Measurements from ENCODE around the gene PREX1. TPM values are rescaled to one million over a fixed set of nuclear protein-coding genes. Genes with fewer than 3 reads are reported as not detected.
A peak's percentile ranks its signal among the peaks of the same experiment; 100 is the strongest.

Gene PREX1
- total and polyA plus RNA-seq, 7 experiments from 2014 or later = 2.9 to 143 (median 48.6) TPM

DNA sequence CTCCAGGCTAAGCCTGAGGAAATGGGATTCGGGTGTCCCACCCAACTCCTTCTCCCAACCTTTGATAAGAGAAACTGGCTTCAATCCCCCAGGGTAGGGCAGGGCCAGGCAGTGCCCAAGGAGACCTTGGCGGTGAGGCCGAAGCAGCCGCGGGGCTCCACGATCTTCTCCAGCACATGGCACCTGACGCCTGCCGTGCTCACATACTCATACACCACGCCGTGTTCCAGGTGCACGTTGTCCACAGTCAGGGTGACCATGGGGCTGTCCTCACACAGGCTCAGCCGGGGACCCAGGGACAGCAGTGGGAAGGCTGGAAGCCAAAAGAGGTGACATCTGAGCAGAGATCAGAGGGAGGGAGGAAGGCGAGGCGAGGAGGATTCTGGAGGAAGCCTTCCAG is 176.5 kb downstream of the PREX1 start:
- peaks cover 4 to 47% (median 41%) of the 10 kb centered on the region in 3 experiments for H3K36me3 ChIP-seq (ENCODE audit: control insufficient read depth in 2 of 3, insufficient read depth in 3 of 3, low read length in 3 of 3)
- Mint-ChIP-seq H3K27ac (no peak overlapping the region), H3K36me3 (peaks cover 0 to 19% (median 0%) of the 10 kb centered on the region in 5 donors), H3K4me1 (no peaks in the 10 kb centered on the region), H3K9me3 (peaks cover 0 to 3% (median 0%) of the 10 kb centered on the region in 11 donors), H3K27me3 (no peaks in the 10 kb centered on the region), H3K4me3 (no peak overlapping the region)
- no peak overlapping the region for H3K27ac ChIP-seq (ENCODE audit: low read depth, low read length)
- ChIA-PET POLR2A (no interaction called here), CTCF (no interaction called here)
- intact Hi-C loops (cut with micrococcal nuclease) = no loop called here
- no peaks in the 10 kb centered on the region for H3K4me1 ChIP-seq (ENCODE audit: control insufficient read depth in 2 of 2, insufficient read depth in 2 of 2, low read length in 2 of 2)
- no peak overlapping the region for H3K4me3 ChIP-seq (ENCODE audit: low read length)
- H3K9me3 ChIP-seq (ENCODE audit: control insufficient read depth in 2 of 3, low read length in 3 of 3) = no peaks in the 10 kb centered on the region
- ATAC-seq (no peak), DNase-seq (no peak)
- no peaks in the 10 kb centered on the region for H3K27me3 ChIP-seq (ENCODE audit: control insufficient read depth in 2 of 2, insufficient read depth in 2 of 2, low read length in 2 of 2)

DNA sequence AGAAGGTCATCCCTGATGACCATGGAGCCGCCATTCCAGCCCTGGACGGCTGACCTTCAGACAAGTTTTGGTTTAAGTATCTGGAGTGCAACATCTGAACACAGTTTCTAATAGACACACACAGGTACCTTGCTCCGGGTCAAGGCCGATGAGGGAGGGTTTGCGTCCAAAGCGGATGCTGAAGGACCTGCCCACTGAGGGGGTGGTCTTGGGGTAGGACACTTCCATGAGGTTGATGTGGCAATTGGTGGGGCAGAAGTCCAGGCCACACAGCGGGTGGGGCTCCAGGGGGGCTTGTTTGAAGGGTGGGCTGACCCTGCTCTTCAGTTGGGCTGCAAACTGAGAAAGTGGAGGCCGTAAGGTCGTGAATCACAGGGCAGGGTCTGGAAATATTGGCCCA is 177.9 kb downstream of the PREX1 start:
- no peak for DNase-seq
- POLR2A ChIA-PET = no interaction called here
- peaks cover 0 to 3% (median 0%) of the 10 kb centered on the region in 11 donors for H3K9me3 Mint-ChIP-seq
- no peak overlapping the region for H3K4me3 ChIP-seq (ENCODE audit: low read length)
- H3K36me3 ChIP-seq (ENCODE audit: control insufficient read depth in 2 of 3, insufficient read depth in 3 of 3, low read length in 3 of 3) = peaks cover 10 to 54% (median 48%) of the 10 kb centered on the region in 3 experiments
- no peaks in the 10 kb centered on the region for H3K4me1 ChIP-seq (ENCODE audit: control insufficient read depth in 2 of 2, insufficient read depth in 2 of 2, low read length in 2 of 2)
- H3K4me1 Mint-ChIP-seq = no peaks in the 10 kb centered on the region
- H3K27ac Mint-ChIP-seq = no peak overlapping the region
- no peaks in the 10 kb centered on the region for H3K27me3 Mint-ChIP-seq
- CTCF ChIA-PET = no interaction called here
- no peak for ATAC-seq
- no peak overlapping the region for H3K27ac ChIP-seq (ENCODE audit: low read depth, low read length)
- intact Hi-C loops (cut with micrococcal nuclease) = no loop called here
- H3K27me3 ChIP-seq (ENCODE audit: control insufficient read depth in 2 of 2, insufficient read depth in 2 of 2, low read length in 2 of 2) = no peaks in the 10 kb centered on the region
- peaks cover 0 to 19% (median 0%) of the 10 kb centered on the region in 5 donors for H3K36me3 Mint-ChIP-seq
- no peak overlapping the region for H3K4me3 Mint-ChIP-seq
- no peaks in the 10 kb centered on the region for H3K9me3 ChIP-seq (ENCODE audit: control insufficient read depth in 2 of 3, low read length in 3 of 3)

DNA sequence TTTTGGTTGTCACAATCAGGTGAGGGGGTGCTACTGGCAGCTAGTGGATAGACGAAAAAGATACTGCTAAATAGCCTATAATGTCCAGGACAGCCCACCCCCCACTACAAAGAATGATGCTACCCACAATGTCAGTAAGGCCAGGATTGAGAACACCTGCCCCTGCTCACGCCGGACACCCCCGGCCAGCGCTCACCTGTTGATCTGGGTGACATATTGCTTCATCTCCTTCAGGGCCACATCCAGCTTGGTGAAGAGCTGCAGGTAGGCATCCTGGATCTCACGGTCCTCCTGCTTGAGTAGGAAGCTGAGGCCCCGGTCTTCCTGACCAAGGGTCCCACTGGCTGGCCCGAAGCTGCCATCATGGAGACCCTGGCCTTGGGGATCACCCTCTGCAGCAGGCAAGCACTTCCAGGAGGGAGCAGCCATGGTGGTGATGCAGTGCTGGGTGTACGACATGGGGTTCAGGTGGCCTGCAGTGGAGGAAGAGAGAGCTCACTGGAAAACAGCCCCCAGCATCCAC is 178.6 kb downstream of the PREX1 start:
- peaks cover 0 to 22% (median 0%) of the 10 kb centered on the region in 5 donors for H3K36me3 Mint-ChIP-seq
- H3K4me3 Mint-ChIP-seq = no peak overlapping the region
- H3K4me1 Mint-ChIP-seq = no peaks in the 10 kb centered on the region
- POLR2A ChIA-PET = no interaction called here
- DNase-seq (no peak), ATAC-seq (no peak)
- no peaks in the 10 kb centered on the region for H3K27me3 Mint-ChIP-seq
- intact Hi-C loops (cut with micrococcal nuclease) = no loop called here
- Histone ChIP-seq H3K27ac (ENCODE audit: low read depth, low read length) (no peak overlapping the region), H3K4me3 (ENCODE audit: low read length) (no peak overlapping the region), H3K27me3 (ENCODE audit: control insufficient read depth in 2 of 2, insufficient read depth in 2 of 2, low read length in 2 of 2) (no peaks in the 10 kb centered on the region), H3K36me3 (ENCODE audit: control insufficient read depth in 2 of 3, insufficient read depth in 3 of 3, low read length in 3 of 3) (peaks cover 10 to 55% (median 45%) of the 10 kb centered on the region in 3 experiments), H3K9me3 (ENCODE audit: control insufficient read depth in 2 of 3, low read length in 3 of 3) (no peaks in the 10 kb centered on the region), H3K4me1 (ENCODE audit: control insufficient read depth in 2 of 2, insufficient read depth in 2 of 2, low read length in 2 of 2) (no peaks in the 10 kb centered on the region)
- CTCF ChIA-PET = no interaction called here
- peaks cover 0 to 3% (median 0%) of the 10 kb centered on the region in 11 donors for H3K9me3 Mint-ChIP-seq
- no peak overlapping the region for H3K27ac Mint-ChIP-seq

DNA sequence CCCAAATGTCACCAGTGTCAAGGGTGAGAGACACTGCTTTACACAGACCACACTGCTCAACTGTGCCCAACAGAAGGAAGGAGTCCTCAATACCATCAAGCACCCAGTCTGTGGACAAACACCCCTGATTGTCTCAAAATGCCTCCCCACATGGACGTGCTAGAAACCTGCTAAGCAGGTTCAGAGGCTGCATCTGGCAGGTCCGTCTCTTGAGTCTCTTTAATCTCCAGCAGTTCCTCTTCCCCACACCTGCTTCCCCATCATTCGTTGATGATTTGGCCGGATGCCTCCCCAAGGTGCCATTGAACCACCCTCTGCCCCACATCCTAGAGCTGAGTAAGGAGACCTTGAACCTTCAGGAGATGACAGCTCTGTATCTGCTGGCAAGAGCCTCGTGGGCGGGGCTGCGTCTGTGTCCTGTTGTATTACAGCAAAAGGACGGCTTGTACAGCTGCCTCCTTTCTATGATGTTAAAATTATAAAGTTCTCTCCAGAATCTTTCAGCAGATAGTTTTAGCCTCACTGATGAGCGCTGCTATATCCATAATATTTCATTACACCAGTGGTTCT is 179.2 kb downstream of the PREX1 start:
- Histone ChIP-seq H3K4me3 (ENCODE audit: low read length) (no peak overlapping the region), H3K36me3 (ENCODE audit: control insufficient read depth in 2 of 3, insufficient read depth in 3 of 3, low read length in 3 of 3) (peaks cover 10 to 50% (median 39%) of the 10 kb centered on the region in 3 experiments), H3K4me1 (ENCODE audit: control insufficient read depth in 2 of 2, insufficient read depth in 2 of 2, low read length in 2 of 2) (no peaks in the 10 kb centered on the region), H3K27me3 (ENCODE audit: control insufficient read depth in 2 of 2, insufficient read depth in 2 of 2, low read length in 2 of 2) (no peaks in the 10 kb centered on the region), H3K9me3 (ENCODE audit: control insufficient read depth in 2 of 3, low read length in 3 of 3) (no peaks in the 10 kb centered on the region), H3K27ac (ENCODE audit: low read depth, low read length) (no peak overlapping the region)
- ATAC-seq (no peak), DNase-seq (no peak)
- no peaks in the 10 kb centered on the region for H3K4me1 Mint-ChIP-seq
- intact Hi-C loops (cut with micrococcal nuclease) = no loop called here
- peak overlapping the region in 1 of 9 donors; percentile 20 for H3K27ac Mint-ChIP-seq
- H3K9me3 Mint-ChIP-seq = peaks cover 0 to 3% (median 0%) of the 10 kb centered on the region in 11 donors
- no peaks in the 10 kb centered on the region for H3K27me3 Mint-ChIP-seq
- peaks cover 0 to 26% (median 0%) of the 10 kb centered on the region in 5 donors for H3K36me3 Mint-ChIP-seq
- no peak overlapping the region for H3K4me3 Mint-ChIP-seq
- CTCF ChIA-PET = interaction anchor here (0.6 kb wide), 1 partner anchor 256 kb away, joined by 3 read pairs; no protein-coding TSS in a partner anchor
- POLR2A ChIA-PET = no interaction called here

DNA sequence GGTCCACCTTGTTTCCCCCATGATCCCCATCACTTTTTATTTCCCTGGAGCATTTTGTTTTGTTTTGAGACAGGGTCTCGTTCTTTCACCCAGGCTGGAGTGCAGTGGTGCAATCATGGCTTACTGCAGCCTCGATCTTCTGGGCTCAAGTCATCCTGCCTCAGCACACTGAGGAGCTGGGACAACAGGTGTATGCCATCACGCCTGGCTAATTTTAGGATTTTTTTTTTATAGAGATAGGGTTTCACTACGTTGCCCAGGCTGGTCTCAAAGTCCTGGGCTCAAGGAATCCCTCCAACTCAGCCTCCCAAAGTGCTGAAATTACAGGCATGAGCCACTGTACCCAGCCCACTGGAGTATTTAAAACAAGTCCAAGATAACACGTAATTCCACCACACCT is 179.9 kb downstream of the PREX1 start:
- no peak overlapping the region for H3K4me3 Mint-ChIP-seq
- H3K36me3 Mint-ChIP-seq = peaks cover 0 to 26% (median 0%) of the 10 kb centered on the region in 5 donors
- no peak for DNase-seq

DNA sequence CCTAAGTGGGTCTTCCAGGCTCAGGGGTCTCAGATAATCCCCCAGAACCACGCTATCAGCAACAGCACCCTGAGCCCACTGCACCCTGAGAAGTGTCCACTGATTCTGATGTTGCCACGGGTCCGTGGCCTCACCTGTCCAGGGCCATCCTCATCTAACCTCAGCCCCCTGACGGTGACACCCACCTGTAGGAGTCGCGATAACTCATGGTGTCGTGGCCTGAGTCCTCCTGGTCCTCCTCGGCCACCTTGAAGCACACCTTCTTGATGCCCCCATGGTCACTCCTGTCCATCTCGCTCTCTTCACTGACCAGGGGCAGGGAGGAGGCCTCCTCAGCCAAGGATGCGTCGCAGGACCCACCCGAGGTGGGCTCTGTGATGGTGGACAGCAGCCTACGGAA is 182.1 kb downstream of the PREX1 start:
- Mint-ChIP-seq H3K27me3 (no peaks in the 10 kb centered on the region), H3K36me3 (peaks cover 0 to 30% (median 0%) of the 10 kb centered on the region in 5 donors), H3K27ac (no peak overlapping the region), H3K9me3 (no peaks in the 10 kb centered on the region), H3K4me1 (no peaks in the 10 kb centered on the region), H3K4me3 (no peak overlapping the region)
- Histone ChIP-seq H3K27me3 (ENCODE audit: control insufficient read depth in 2 of 2, insufficient read depth in 2 of 2, low read length in 2 of 2) (no peaks in the 10 kb centered on the region), H3K4me1 (ENCODE audit: control insufficient read depth in 2 of 2, insufficient read depth in 2 of 2, low read length in 2 of 2) (no peaks in the 10 kb centered on the region), H3K9me3 (ENCODE audit: control insufficient read depth in 2 of 3, low read length in 3 of 3) (no peaks in the 10 kb centered on the region), H3K4me3 (ENCODE audit: low read length) (no peak overlapping the region), H3K36me3 (ENCODE audit: control insufficient read depth in 2 of 3, insufficient read depth in 3 of 3, low read length in 3 of 3) (peaks cover 6 to 64% (median 13%) of the 10 kb centered on the region in 3 experiments), H3K27ac (ENCODE audit: low read depth, low read length) (no peak overlapping the region)
- ChIA-PET CTCF (no interaction called here), POLR2A (no interaction called here)
- intact Hi-C loops (cut with micrococcal nuclease) = no loop called here
- ATAC-seq (no peak), DNase-seq (no peak)

More for the DNA sequence above, 179.9 kb downstream of the PREX1 start:
- Histone ChIP-seq H3K27ac (ENCODE audit: low read depth, low read length) (no peak overlapping the region), H3K4me1 (ENCODE audit: control insufficient read depth in 2 of 2, insufficient read depth in 2 of 2, low read length in 2 of 2) (no peaks in the 10 kb centered on the region), H3K4me3 (ENCODE audit: low read length) (no peak overlapping the region), H3K36me3 (ENCODE audit: control insufficient read depth in 2 of 3, insufficient read depth in 3 of 3, low read length in 3 of 3) (peaks cover 9 to 50% (median 32%) of the 10 kb centered on the region in 3 experiments), H3K9me3 (ENCODE audit: control insufficient read depth in 2 of 3, low read length in 3 of 3) (no peaks in the 10 kb centered on the region), H3K27me3 (ENCODE audit: control insufficient read depth in 2 of 2, insufficient read depth in 2 of 2, low read length in 2 of 2) (no peaks in the 10 kb centered on the region)
- ATAC-seq = no peak
- CTCF ChIA-PET = interaction anchor here (0.6 kb wide), 1 partner anchor 257 kb away, joined by 3 read pairs; no protein-coding TSS in a partner anchor
- Mint-ChIP-seq H3K27ac (no peak overlapping the region), H3K4me1 (no peaks in the 10 kb centered on the region), H3K27me3 (no peaks in the 10 kb centered on the region), H3K9me3 (peaks cover 0 to 3% (median 0%) of the 10 kb centered on the region in 11 donors)
- POLR2A ChIA-PET = no interaction called here
- intact Hi-C loops (cut with micrococcal nuclease) = no loop called here

DNA sequence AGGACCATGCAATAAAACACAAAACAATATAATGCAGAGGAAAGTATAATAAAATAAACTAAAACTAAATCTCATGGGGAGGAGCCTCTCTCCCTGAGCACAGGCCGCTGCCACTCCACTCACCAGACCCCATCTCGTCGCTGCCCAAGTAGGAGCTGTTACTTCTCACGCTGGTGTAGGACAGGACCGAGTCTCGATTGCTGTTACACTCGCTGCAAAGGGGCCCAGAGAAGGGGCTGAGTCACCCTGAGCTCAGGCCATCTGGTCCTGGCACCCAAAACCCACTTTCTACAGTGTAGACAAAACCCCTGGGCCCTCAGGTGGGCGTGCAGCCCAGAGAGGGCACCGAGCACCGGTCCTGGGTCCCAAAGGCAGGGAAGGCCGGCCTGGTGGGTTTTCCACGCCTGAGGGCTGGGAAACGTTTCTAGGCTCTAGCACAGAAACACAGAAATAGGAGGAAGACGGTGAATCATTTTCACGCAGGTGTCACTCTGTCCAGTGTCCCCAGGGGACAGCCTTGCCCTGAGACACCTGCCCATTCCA is 183.4 kb downstream of the PREX1 start:
- Mint-ChIP-seq H3K27ac (peak overlapping the region in 1 of 9 donors; percentile 41), H3K36me3 (peaks cover 0 to 38% (median 0%) of the 10 kb centered on the region in 5 donors), H3K27me3 (no peaks in the 10 kb centered on the region), H3K9me3 (no peaks in the 10 kb centered on the region), H3K4me3 (no peak overlapping the region), H3K4me1 (no peaks in the 10 kb centered on the region)
- ChIA-PET CTCF (no interaction called here), POLR2A (no interaction called here)
- no peaks in the 10 kb centered on the region for H3K27me3 ChIP-seq (ENCODE audit: control insufficient read depth in 2 of 2, insufficient read depth in 2 of 2, low read length in 2 of 2)
- peaks cover 6 to 65% (median 13%) of the 10 kb centered on the region in 3 experiments for H3K36me3 ChIP-seq (ENCODE audit: control insufficient read depth in 2 of 3, insufficient read depth in 3 of 3, low read length in 3 of 3)
- H3K9me3 ChIP-seq (ENCODE audit: control insufficient read depth in 2 of 3, low read length in 3 of 3) = no peaks in the 10 kb centered on the region
- ATAC-seq = no peak
- H3K4me1 ChIP-seq (ENCODE audit: control insufficient read depth in 2 of 2, insufficient read depth in 2 of 2, low read length in 2 of 2) = no peaks in the 10 kb centered on the region
- intact Hi-C loops (cut with micrococcal nuclease) = no loop called here
- no peak overlapping the region for H3K4me3 ChIP-seq (ENCODE audit: low read length)
- H3K27ac ChIP-seq (ENCODE audit: low read depth, low read length) = no peak overlapping the region
- no peak for DNase-seq
